GM10266 (cell line): Measurements from ENCODE around the gene SLC10A1.

Experiments
- DNase-seq: peaks from one replicate; pipeline ENCODE4 v3.0.0; 2012; ENCODE audit errors: extremely low spot score
- CTCF ChIP-seq: IDR thresholded peaks from 2 replicates; pipeline ENCODE4 v1.5.1; 2012; ENCODE audit warnings: mild to moderate bottlenecking, low read depth; ENCODE audit not compliant: control insufficient read depth, insufficient read depth; ENCODE audit errors: missing control alignments

SLC10A1 gene

DNA sequence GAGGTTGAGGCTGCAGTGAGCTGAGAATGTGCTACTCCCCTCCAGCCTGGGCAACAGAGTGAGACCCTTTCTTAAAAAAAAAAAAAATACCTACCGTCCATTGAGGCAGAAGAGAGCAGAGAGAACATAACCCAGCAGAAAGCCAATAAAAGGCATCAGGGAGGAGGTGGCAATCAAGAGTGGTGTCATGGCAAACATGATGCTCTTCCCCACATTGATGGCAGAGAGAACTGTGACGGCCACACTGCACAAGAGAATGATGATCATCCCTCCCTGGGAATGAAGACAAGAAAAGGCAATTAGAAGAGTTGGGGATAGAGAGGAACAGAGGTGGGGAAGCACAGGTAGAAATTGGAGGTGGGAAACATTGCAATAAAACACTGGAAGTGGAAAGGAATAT, 18.0 kb downstream of the SLC10A1 start:
- TF ChIP-seq CTCF = no peak
- DNase-seq = no peak

DNA sequence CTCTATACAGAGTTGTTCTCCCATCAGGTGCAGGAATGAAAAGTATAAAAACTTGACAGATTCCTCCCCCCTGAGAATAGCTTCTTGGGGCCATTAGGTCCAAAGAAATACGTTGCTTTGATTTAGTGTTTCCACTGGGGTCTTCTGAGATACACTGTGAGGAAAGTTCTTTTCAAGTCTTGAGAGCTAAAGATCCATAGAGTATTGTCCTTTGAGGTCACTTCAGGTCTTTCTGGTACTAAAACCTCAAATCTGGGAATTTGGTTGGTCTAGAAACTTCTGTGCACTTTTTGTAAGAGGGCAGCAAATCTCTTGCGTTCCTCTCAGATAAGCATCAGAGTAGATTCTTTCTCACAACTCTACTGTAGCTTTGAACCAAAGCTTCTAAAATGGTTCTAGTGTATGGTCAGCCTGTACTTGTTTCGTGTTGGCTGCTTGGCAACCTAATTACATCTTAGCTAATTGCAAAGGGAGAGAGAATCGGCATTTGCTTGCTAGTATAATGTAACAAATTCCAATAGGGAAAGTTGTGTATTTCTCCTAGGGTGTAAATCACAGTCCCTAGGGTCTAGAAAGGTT, 20.1 kb downstream of the SLC10A1 start:
- no peak for DNase-seq
- no peak for TF ChIP-seq CTCF

DNA sequence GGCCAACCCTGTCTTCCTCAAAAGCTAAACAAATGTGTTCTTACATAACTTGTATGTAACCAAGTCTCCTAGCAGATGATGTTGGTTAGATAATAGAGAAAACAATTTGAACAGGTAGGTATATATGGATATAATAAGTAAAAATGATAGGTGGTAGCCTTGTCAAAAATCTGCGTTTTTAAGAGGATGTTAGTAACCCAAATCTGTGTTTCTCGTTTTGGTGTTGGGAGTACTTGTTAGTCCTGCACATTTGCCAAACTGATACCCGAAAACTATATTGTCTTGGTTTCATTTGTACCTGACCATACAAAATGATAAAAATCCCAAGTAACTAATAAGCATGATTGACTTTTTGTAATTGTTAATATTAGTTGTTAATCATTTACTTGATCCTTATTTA, 22.0 kb downstream of the SLC10A1 start:
- DNase-seq = no peak
- TF ChIP-seq CTCF = no peak

DNA sequence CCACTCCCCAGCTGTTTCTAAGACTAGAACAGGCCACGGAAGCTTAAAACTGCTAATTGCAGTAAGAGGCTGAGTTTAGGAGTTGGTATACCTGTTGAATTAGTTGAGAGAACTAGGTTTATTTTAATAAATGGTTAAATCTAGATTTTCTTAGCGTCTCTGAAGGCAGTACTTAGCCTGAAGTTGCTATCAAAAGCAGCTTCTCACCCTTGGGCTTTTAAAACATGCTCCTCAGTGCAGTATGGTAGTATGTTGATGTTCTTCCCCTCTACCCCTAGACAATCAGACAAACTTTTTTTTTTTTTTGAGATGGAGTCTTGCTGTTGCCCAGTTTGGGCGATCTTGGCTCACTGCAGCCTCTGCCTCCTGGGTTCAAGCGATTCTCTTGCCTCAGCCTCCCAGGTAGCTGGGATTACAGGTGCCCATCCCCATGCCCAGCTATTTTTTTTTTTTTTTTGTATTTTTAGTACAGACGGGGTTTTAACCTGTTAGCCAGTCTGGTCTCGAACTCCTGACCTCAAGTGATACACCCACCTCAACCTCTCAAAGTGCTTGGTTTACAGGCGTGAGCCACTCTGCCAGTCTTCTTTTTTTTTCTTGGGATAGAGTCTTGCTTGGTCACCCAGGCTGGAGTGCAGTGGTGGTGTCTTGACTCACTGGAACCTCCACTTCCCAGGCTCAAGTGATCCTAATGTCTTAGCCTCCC, 23.3 kb downstream of the SLC10A1 start:
- TF ChIP-seq CTCF = no peak
- no peak for DNase-seq

DNA sequence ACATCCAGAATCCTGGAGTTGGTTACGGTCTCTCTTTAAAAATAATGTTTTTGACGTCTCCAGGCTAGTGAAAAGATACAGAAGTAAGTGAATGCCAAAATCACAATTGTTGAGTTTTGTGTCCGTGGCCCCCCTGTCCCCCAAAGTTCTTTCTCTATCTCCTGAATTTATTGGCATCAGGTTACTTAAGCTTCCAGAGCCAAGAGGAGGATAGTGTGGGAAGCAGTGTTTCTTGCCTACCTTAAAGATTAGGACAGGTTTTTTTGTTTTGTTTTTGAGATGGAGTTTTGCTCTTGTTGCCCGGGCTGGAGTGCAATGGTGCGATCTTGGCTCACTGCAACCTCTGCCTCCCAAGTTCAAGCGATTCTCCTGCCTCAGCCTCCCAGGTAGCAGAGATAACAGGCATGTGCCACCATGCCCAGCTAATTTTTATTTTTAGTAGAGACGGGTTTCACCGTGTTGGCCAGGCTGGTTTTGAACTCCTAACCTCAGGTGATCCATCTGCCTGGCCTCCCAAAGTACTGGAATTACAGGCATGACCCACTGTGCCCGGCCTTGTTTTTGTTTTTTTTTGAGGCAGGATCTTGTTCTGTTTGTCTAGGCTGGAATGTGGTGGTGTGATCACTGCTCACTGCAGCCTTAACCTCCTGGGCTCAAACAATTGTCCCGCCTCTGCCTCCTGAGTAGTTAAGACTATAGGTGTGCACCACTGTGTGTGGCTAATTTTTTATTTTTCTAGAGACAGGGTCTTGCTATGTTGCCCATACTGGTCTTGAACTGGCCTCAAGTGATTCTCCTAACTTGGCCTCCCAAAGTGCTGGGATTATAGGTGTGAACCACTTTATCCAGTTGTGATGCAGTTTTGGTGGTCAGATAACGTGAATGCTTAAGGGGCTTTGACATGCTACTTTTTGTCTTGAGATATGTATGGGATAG, 24.7 kb downstream of the SLC10A1 start:
- no peak for DNase-seq
- TF ChIP-seq CTCF = no peak

DNA sequence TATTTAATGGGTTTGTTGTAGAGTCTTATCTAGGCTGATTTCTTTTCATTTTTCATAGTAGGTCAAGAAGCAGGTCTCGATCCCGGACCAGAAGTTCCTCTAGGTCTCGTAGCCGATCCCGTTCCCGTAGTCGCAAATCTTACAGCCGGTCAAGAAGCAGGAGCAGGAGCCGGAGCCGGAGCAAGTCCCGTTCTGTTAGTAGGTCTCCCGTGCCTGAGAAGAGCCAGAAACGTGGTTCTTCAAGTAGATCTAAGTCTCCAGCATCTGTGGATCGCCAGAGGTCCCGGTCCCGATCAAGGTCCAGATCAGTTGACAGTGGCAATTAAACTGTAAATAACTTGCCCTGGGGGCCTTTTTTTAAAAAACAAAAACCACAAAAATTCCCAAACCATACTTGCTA, 25.9 kb downstream of the SLC10A1 start:
- no peak for DNase-seq
- TF ChIP-seq CTCF = no peak
